GM18870 (cell line): Measurements from ENCODE around the gene AHRR.
"Not testable (repeated sequence)": the region's sequence is repeated elsewhere in the genome, so short reads cannot be mapped to it uniquely, and the experiment has no call there.

Experiments
- ATAC-seq: cut with Tn5 transposase; IDR thresholded peaks from one replicate; pipeline ENCODE4 v1.9.1; 2021; ENCODE audit warnings: moderate library complexity; ENCODE audit not compliant: unreplicated experiment

Gene AHRR

DNA sequence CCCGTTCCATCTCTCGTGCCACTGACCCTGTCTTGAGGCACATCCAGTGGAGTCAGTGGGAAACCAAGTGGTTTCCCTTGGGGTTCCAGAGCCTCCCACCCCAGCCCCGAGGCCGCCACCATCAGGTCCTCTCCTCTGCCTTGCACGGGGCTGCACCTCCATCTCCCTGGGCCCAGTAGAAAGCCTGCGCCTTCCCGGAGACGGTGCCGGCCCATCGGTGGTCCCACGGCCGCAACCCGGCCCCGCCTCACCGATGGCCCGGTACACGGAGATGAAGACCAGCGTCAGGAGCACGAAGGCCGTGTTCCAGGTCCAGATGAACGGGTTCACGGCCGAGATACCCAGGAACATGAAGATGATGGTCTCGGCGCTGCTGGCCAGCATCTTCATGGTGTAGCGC, 161.5 kb downstream of the AHRR start:
- no peak for ATAC-seq

DNA sequence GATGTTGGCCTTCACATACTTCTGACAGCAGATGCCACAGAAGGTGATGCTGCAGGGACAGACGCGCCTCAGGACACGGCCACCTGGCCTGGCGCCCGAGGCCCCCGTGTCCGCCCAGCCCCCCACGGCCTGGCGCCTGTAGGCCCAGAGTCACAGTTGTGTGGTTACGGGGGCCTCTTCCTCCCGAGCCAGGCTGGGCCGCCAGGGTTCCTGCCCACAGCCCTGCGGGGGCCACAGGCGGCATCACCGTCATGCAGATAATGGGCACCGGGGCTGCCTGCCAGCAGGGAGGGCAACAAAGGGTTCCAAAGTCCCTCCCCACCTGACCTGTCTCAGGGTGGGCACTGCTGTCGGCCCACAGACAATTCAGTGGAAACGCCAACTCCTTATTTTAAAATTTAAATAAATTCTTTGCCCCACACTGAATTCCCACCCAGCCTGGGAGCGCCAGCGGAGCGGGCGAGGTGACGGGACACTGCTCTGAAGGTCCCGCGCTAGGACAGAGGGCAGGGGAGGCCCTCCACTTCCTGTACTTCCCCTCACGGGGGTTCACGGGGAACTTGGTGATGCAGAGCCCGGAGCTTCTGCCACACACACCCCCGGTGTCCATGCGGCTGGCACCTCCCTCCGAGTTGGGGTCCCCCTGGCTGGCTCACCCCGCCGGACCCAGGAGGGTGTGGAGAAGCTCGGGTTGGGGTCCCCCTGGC, 162.1 kb downstream of the AHRR start:
- no peak for ATAC-seq

DNA sequence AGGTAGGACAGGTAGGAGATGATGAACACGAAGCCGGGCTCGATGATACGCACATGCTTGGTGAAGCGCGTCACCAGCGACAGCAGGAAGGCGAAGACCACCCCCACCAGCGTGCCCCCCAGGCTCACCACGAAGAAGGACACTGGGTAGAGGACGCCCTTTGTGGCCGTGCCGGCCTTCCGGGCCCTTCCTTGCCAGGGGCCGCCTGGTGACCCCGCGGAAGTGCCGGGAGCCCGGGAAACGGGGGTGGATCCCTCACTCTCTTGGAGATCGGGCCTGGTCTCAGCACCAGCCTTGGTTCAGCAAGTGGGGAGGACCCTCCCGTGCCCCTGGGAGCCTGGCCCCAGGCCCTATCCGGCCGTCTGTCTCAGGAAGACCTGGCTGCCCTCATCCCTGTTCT, 163.0 kb downstream of the AHRR start:
- no peak for ATAC-seq

DNA sequence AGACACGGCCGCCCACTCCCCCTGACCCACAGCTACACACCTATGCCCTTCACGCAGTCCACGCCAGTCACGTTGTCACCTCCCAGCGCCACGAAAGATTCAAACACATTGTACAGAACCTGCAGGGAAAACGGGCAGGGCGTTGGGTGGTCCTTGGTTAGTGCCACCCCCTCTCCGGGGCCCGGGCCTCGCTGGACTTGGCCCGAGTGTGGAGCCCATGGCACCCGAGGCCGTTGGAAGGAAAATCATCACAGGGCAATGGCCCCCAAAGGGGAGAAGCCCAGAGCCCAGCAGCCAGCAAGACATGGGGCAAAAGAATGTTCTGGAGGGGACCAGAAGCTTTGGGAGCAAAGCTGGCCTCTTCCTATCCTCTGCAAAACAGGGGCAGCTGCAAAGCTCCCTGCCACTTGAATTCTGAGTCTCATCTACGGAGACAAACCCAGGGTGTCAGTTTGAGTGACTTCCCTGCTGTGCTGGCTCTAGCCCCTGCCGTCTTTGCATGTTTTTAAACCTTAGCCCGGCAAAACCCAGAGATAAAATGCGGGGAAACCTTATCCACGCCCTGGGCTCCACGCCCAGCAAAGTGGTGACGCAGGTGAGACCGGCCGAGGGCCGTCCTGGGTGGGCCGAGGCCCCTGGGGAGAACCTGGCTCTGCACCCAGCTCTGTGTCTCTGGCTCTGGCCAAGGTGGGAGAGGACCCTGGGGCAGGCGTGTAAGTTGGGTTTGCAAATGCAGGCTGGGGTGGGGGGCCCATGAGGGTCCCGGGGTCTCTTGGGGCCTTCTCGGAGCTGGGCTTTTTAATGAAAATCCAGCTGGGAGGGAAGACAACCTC, 163.8 kb downstream of the AHRR start:
- no peak for ATAC-seq

DNA sequence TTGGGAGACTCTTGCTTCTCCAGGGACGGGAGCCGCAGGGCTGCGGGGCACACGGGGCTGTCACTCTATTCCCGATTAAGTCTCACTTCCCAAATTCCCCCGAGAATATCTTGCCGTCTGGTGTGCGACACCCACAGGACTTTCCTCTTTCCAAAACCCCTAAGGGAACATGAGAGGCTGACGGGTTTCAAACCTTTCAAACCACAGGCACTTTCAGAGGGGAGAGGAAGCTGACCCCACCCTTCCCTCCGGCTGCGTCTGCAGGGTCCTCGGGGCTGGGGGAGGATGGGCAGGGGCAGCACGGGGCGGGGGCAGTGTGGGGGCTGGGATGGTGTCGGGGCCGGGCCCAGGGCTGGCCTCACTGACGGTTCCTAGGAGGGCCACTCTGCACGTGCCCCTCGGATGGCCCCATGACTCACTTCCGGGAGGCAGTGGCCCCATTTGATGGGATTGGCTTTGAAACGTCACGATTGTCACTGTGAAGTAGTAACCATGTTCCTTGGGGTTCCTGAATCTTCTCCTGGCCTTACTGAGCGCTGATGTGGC, 164.5 kb downstream of the AHRR start:
- no peak for ATAC-seq

DNA sequence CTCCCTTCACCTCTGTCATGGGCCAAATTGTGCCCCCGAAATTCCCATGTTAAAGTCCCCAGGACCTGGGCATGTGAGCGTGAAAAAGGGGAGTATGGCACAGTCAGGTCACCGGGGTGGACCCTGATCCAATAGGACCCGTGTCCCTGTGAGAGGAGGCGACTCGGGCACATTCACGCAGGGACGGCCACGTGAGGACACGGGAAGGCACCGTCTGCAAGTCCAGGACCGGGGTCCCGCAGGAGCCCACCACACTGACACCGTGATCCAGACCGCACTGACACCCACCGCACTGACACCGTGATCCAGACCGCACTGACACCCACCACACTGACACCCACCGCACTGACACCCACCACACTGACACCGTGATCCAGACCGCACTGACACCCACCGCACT, 165.1 kb downstream of the AHRR start:
- ATAC-seq, result not testable (repeated sequence)
